GM19468 (cell line): ENCODE results near the gene TMEM150C.

ENCODE experiments used
- ATAC-seq: cut with Tn5 transposase; IDR thresholded peaks from one replicate; pipeline ENCODE4 v1.9.1; 2021; ENCODE audit warnings: mild to moderate bottlenecking, moderate library complexity, moderate number of reproducible peaks; ENCODE audit not compliant: unreplicated experiment; ENCODE audit errors: extremely low read depth

The TMEM150C gene

DNA sequence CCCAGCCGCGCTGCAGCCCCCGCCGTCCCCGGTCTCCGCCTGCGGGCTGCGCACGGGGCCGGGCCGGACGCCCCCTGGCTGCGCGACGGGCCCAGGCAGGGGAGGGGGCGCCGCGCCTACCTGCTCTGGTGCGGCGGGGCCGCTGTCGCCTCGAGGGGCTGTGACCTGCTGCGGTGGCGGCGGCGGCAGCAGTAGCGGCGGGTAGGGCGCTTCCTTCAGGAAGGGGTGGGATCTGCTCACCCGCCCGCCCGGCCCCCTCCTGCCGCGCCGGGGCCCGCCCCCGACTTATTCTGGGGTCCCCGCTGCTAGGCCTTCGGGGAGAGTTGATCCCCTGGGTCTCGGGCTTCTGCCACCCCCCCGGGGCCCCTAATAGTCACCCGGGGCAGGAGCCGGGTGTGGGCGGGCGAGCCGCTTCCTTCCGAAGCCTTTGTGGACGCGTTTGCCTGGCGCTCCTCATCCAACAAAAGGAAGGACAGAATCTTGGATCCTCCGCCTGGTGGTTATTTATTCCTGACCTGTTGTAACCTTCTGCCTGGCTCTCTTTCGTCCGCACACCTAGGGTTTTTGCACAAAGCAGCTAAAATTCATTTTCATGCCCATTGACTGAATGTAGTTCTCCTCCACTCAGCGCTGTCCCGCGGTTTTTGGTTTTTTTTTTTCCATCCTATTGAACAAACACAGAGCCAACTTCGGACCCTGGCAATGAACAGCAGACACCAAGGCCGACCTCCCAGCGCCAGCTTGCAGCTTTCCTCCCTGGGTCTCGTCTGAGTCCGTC is at the start of gene TMEM150C:
TMEM150C (minus strand) TSS at position 203 of the 778 bp plus-strand sequence. CDS start 57,331 bp downstream, outside the sequence.
- ATAC-seq: no peak

DNA sequence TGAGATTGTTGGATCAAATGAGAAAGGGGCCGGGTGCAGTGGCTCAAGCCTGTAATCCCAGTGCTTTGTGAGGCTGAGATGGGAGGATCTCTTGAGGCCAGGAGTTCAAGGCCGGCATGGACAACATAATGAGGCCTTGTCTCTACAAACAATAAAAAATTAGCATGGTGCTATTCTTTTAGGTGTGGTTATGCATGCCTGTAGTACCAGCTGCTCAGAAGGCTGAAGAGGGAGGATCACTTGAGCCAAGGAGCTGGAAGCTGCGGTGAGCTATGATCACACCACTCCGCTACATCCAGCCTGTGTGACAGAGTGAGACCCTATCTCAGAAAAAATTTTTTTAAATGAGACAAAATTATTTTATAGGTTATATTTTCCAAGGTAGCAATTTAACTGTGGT is 49.7 kb upstream of the TMEM150C start:
- no peak for ATAC-seq

DNA sequence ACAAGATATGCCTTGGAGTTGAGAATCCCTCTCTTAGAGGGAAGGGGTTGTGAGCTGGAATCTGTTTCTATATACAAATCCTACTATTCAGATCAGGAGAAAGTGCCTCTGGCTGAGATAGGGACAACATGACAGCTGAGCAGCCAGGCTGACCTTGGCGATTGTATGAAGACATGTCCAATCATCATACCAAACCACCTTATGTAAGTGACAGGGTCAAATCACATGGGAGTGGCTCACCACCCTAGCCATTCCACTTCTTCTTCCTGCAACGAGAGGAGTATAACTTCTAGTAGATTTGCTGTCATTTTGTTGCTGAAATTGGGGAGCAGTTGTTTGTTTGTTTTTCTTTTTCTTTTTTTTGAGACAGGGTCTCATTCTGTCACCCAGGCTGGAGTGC is 48.3 kb upstream of the TMEM150C start:
- ATAC-seq: no peak

- ATAC-seq: no peak
These were observed 44.8 kb upstream of the TMEM150C start for GRCh38 chr4:82606622-82607021.

DNA sequence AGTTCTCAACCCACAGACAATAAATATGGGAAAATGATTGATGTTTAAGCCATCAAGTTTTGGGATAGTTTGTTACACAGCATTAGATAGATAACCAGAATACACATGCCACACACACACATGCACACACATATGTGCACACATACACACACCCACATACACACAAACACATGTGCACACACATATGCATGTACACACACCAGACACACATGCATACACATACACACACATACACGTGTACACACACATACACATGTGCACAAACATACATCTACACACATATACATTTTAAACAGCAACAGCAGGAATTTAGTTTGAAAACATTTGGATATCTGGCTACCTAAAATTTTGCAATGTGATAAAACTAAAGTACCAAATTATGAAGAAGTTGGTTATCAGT is 42.7 kb upstream of the TMEM150C start:
- ATAC-seq: no peak

DNA sequence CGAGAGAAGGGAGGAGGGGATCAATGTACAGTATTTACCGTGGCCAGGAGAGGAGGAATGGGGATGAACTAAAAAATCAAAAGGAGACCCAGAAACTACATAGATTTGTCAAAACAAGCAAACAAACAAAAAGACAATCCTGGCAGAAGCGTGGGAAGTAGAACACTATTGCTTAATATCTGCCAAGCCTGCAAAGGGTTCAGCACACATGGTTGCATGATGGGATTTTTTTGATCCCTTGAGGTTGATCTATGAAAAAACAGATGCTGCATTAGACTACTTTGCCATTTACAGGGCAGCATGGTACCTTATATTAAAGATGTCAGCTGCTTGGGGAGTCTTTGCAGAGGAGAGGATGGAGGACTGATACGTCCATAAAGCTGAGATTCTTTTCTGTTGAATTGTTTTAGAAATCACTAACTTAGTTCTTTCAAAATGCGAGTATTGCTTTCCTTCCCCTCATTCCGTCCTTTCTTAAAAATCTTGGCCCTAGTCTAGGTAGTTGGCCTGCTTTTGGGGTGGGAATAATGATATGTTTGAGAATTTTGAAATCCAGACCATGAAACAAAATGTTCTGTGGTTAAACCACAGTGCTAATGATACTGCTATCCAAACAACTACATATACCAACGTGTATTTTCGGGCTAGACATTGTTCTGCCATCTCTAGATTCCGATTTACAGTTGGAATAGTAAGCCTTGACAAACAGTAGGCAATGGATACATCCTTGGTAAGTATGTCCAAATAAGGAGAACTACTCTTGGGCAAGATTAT is 39.6 kb upstream of the TMEM150C start:
- ATAC-seq: no peak

- ATAC-seq: no peak
These were observed 37.5 kb upstream of the TMEM150C start for GRCh38 chr4:82599336-82599735.

GRCh38 chr4:82594456-82594855 is 32.7 kb upstream of the TMEM150C start:
- ATAC-seq: no peak

GRCh38 chr4:82593411-82593810 is 31.6 kb upstream of the TMEM150C start:
- no peak for ATAC-seq

DNA sequence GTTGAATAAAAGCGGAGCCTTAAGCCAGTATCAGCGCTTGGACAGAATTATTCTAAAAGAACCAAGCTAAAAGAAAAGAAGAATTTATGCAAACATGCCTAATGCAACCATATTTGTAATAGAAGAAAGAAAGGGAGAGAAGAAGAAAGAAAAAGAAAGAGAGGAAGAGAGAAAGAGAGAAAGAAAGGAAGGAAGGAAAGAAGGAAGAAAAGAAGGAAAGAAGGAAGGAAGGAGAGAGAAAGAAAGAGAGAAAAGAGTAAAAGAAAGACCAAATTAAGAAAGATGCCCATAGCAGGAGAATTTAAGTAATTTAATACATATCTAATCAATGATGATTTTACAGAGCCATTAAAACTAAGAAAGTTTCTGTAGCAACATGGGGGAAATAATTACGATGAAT is 30.9 kb upstream of the TMEM150C start:
- ATAC-seq: no peak

GRCh38 chr4:82591592-82591991 is 29.8 kb upstream of the TMEM150C start:
- ATAC-seq: no peak

- ATAC-seq: no peak
These were observed 28.0 kb upstream of the TMEM150C start for GRCh38 chr4:82589756-82590155.

DNA sequence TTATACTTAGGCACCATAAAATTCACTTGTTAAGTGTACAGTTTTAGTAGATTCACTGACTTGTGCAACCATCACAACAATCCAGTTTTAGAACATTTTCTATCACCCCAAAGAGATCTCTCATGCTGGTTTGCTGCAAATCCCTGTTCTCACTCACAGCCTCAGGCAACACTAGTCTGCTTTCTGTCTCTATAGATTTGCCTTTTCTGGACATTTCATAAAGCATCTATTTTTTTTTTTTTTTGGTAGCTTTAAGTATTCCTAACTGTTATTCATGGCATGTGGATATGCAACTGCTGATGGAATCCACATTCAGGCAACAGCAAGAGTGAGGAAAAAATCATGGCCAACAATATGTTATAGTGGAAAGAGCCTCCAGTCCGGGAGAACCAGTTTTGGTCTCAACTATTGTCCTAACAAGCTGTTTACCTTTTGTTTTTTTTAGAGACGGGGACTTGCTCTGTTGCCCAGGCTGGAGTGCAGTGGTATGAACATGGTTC is 27.0 kb upstream of the TMEM150C start:
- no peak for ATAC-seq

DNA sequence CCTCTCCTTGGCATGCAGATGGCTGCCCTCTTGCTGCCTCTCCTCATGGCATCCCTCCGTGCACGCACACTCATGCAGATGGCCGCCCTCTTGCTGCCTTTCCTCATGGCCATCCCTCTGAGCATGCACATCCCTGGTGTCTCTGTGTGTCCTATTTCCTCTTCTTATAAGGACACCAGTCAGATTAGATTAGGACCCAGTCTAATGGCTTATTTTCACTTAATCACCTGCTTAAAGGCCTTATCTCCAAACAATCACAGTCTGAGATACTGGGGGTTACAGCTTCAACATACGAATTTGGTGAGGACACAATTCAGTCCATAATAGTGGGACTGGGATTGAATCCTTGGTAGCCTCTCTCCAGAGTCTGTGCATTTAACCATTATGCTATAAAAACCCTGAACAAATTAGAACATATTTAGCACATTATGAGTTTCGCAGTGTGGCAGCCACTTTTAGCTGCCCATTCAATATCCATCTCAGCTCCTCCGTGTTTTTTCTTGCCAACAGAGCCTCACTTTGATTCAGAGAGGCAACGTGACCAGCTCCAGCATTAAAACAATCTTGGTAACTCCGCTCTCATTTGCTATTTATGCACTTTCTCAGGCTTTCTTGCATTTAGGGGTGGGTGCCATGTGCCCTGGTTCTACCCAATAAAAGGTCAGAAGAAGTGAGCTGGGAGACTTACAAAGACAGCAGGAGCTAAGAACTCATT is 26.2 kb upstream of the TMEM150C start:
- no peak for ATAC-seq

DNA sequence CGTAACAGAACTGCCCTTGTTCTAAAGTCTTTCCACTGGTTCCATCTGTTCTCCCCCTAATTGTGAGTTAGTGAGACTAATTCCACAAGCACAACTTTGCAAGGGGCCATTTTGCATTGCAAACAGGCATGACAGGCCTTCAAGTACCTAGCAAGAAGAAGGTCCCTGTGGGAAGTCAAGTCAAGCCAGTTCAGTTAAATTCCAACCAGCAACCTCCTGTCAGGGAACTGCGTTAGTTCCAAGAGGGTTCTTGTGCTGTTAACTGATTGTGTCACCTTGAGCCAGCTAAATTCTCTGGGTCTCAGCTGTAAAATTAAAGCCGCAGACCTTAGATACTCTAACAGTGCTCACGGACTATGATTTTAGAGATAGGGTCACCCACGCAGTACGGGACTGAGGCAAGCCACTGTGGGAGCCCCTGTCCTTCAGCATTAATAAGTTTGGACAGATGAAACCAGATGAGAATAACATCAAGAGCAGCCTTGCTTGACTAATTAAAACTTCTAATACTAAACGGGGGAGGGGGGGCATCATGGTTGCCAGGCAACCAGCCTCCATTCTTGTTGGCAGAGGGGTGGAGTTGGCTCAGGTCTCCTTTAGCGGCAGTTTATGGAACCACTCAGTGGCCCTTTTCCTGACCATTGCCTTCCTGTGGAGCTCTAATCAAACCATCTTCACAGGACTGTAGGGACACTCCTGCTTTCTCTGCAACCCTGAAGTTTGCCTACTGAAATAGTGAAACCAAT is 24.1 kb upstream of the TMEM150C start:
- ATAC-seq: no peak

GRCh38 chr4:82584931-82585330 is 23.1 kb upstream of the TMEM150C start:
- ATAC-seq: no peak

- ATAC-seq: no peak
These were observed 22.3 kb upstream of the TMEM150C start for GRCh38 chr4:82583897-82584587.

GRCh38 chr4:82579932-82580331 is 18.1 kb upstream of the TMEM150C start:
- ATAC-seq: no peak

DNA sequence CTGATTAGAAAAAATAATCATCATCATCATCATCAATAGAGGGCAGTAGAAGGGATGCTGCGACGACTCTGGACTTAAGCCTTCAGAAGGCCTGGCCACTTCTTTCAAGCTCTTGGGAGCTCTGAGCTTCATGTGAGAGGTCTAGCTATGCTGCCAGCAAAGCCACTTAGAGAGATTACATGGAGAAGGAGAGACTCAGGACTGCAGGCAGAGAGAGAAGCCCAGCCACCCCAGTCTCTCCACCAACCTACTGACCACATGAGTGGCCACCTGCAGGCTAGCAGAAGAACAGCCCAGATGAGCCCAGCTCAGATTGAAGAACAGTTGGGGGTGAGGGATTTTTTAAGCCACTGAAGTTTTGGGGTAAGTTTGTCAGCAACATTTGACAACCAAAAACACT is 17.1 kb upstream of the TMEM150C start:
- no peak for ATAC-seq
